ENCODE results near the gene NELFB.

GRCh38 chr9:137220317-137221094 is 34.6 kb upstream of the NELFB start:
- TF ChIP-seq CTCF (conservative IDR thresholded peaks at IDR 0.05; ENCODE audit: low read depth, low read length) (no peak), EZH2 (IDR thresholded peaks at IDR 0.05; ENCODE audit: borderline replicate concordance, low read depth, low read length, poor library complexity, severe bottlenecking) (no peak)
